Measurements from ENCODE around the gene ITGA5.

DNA sequence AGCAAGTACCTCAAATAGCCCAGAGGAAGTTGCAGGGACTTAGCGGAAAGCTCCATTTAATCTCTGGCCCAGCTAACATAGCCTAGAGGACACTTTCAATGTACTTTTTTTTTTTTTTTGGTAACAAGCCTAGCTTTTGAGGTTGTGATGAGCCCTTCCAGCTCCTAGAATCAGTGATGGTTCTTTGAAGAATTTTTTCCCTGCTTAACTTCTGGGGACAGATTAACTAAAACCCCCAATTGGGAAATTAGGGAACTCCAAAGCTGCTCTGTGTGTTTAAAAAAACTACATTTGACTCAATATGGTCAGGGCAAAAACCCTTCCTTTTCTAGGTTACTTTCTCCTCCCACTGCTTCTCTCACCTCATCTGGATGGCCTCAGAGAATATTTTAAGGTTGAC, 23.9 kb upstream of the ITGA5 start:
- TF ChIP-seq EZH2 (IDR thresholded peaks at IDR 0.05; ENCODE audit: borderline replicate concordance, low read depth, low read length, poor library complexity, severe bottlenecking): no peak
- TF ChIP-seq, protein P1, sequence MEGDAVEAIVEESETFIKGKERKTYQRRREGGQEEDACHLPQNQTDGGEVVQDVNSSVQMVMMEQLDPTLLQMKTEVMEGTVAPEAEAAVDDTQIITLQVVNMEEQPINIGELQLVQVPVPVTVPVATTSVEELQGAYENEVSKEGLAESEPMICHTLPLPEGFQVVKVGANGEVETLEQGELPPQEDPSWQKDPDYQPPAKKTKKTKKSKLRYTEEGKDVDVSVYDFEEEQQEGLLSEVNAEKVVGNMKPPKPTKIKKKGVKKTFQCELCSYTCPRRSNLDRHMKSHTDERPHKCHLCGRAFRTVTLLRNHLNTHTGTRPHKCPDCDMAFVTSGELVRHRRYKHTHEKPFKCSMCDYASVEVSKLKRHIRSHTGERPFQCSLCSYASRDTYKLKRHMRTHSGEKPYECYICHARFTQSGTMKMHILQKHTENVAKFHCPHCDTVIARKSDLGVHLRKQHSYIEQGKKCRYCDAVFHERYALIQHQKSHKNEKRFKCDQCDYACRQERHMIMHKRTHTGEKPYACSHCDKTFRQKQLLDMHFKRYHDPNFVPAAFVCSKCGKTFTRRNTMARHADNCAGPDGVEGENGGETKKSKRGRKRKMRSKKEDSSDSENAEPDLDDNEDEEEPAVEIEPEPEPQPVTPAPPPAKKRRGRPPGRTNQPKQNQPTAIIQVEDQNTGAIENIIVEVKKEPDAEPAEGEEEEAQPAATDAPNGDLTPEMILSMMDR (conservative IDR thresholded peaks at IDR 0.05; ENCODE audit: low read depth, low read length): no peak

Measured in A673 (cell line).